ENCODE data around the gene PRKCQ.

GRCh38 chr10:6561552-6561951 is 18.5 kb downstream of the PRKCQ start:
- no peak for TF ChIP-seq CTCF (IDR thresholded peaks at IDR 0.05; ENCODE audit: insufficient read depth, low read depth, low read length)
- TF ChIP-seq EZH2 (IDR thresholded peaks at IDR 0.05; ENCODE audit: insufficient read depth, low read length): no peak
